H9 (cell line): Measurements from ENCODE around the gene SLMAP. TPM values are rescaled to one million over a fixed set of nuclear protein-coding genes. Genes with fewer than 3 reads are reported as not detected.

ENCODE experiments used
- DNase-seq: peaks from one replicate; pipeline ENCODE4 v3.0.0-alpha.2; 2017
- H2AFZ ChIP-seq: one replicate; pipeline ENCODE4 v1.6.1; 2013; ENCODE audit warnings: mild to moderate bottlenecking, low read length, control low read depth, moderate library complexity
- H2AK5ac ChIP-seq: 2 replicates; pipeline ENCODE4 v1.6.1; 2013; ENCODE audit warnings: low read length, control low read depth, mixed read lengths; ENCODE audit not compliant: insufficient read length
- H2BK120ac ChIP-seq: one replicate; pipeline ENCODE4 v1.6.1; 2013; ENCODE audit warnings: low read depth, mild to moderate bottlenecking, low read length, control low read depth, inconsistent platforms; ENCODE audit not compliant: poor library complexity, severe bottlenecking
- H2BK12ac ChIP-seq: 2 replicates; pipeline ENCODE4 v1.6.1; 2013; ENCODE audit warnings: low read length, control low read depth, mixed read lengths, low read depth; ENCODE audit not compliant: insufficient read length
- H2BK15ac ChIP-seq: 2 replicates; pipeline ENCODE4 v1.6.1; 2013; ENCODE audit warnings: low read depth, low read length, control low read depth
- H2BK20ac ChIP-seq: one replicate; pipeline ENCODE4 v1.6.1; 2013; ENCODE audit warnings: low read depth, mild to moderate bottlenecking, low read length, control low read depth, inconsistent platforms; ENCODE audit not compliant: poor library complexity, severe bottlenecking
- H2BK5ac ChIP-seq: 2 replicates; pipeline ENCODE4 v1.6.1; 2013; ENCODE audit warnings: low read length, control low read depth, mixed read lengths; ENCODE audit not compliant: insufficient read length
- H3K14ac ChIP-seq: 2 replicates; pipeline ENCODE4 v1.6.1; 2013; ENCODE audit warnings: low read length, control low read depth; ENCODE audit not compliant: insufficient read depth
- H3K18ac ChIP-seq: 2 replicates; pipeline ENCODE4 v1.6.1; 2013; ENCODE audit warnings: low read depth, mild to moderate bottlenecking, mixed read lengths, low read length, control low read depth; ENCODE audit not compliant: insufficient read length
- H3K23ac ChIP-seq: 2 replicates; pipeline ENCODE4 v1.6.1; 2013; ENCODE audit warnings: low read length, control low read depth, mixed read lengths, low read depth; ENCODE audit not compliant: insufficient read length
- H3K23me2 ChIP-seq: 2 replicates; pipeline ENCODE4 v1.6.1; 2013; ENCODE audit warnings: low read depth, mild to moderate bottlenecking, mixed read lengths, low read length, control low read depth; ENCODE audit not compliant: insufficient read length, poor library complexity, severe bottlenecking
- H3K27ac ChIP-seq: 2 replicates; pipeline ENCODE4 v1.5.1; 2013; ENCODE audit warnings: low read length, control low read depth, mixed read lengths, low read depth; ENCODE audit not compliant: insufficient read length
- H3K27me3 ChIP-seq: 2 replicates; pipeline ENCODE4 v1.6.1; 2013; ENCODE audit warnings: low read length, control low read depth, inconsistent platforms; ENCODE audit not compliant: insufficient read depth
- H3K4ac ChIP-seq: 2 replicates; pipeline ENCODE4 v1.6.1; 2013; ENCODE audit warnings: low read depth, mild to moderate bottlenecking, control low read depth, inconsistent platforms, low read length, moderate library complexity
- H3K4me1 ChIP-seq: 2 replicates; pipeline ENCODE4 v1.6.1; 2013; ENCODE audit warnings: low read length, control low read depth, inconsistent platforms; ENCODE audit not compliant: insufficient read depth
- H3K4me2 ChIP-seq: 2 replicates; pipeline ENCODE4 v1.6.1; 2013; ENCODE audit warnings: low read length, control low read depth, mixed read lengths; ENCODE audit not compliant: insufficient read length, insufficient read depth
- H3K56ac ChIP-seq: 2 replicates; pipeline ENCODE4 v1.6.1; 2013; ENCODE audit warnings: low read depth, mild to moderate bottlenecking, mixed read lengths, low read length, control low read depth; ENCODE audit not compliant: insufficient read length
- H3K79me1 ChIP-seq: 2 replicates; pipeline ENCODE4 v1.6.1; 2013; ENCODE audit warnings: low read depth, mild to moderate bottlenecking, moderate library complexity, low read length, control low read depth, inconsistent platforms; ENCODE audit not compliant: insufficient read depth, poor library complexity, severe bottlenecking
- H3K79me2 ChIP-seq: 2 replicates; pipeline ENCODE4 v1.6.1; 2013; ENCODE audit warnings: low read length, control low read depth, inconsistent platforms; ENCODE audit not compliant: insufficient read depth
- H3K9ac ChIP-seq: 2 replicates; pipeline ENCODE4 v1.6.1; 2013; ENCODE audit warnings: low read length, control low read depth, mixed read lengths; ENCODE audit not compliant: insufficient read length; ENCODE audit errors: extremely low read depth
- H3K9me3 ChIP-seq: one replicate; pipeline ENCODE4 v1.6.1; 2013; ENCODE audit warnings: low read depth, low read length, inconsistent platforms; ENCODE audit not compliant: control insufficient read depth
- H3T11ph ChIP-seq: one replicate; pipeline ENCODE4 v1.6.1; 2013; ENCODE audit warnings: mild to moderate bottlenecking, low read length, control low read depth, inconsistent platforms
- H4K20me1 ChIP-seq: one replicate; pipeline ENCODE4 v1.6.1; 2013; ENCODE audit not compliant: control insufficient read depth, insufficient read length, insufficient read depth
- H4K5ac ChIP-seq: 2 replicates; pipeline ENCODE4 v1.6.1; 2013; ENCODE audit warnings: low read depth, mild to moderate bottlenecking, mixed read lengths, low read length, control low read depth; ENCODE audit not compliant: insufficient read length
- H4K8ac ChIP-seq: replicated peaks from 2 replicates; pipeline ENCODE4 v1.6.1; 2013; ENCODE audit warnings: low read length, control low read depth, mixed read lengths, low read depth; ENCODE audit not compliant: insufficient read length
- H4K91ac ChIP-seq: 2 replicates; pipeline ENCODE4 v1.6.1; 2013; ENCODE audit warnings: low read depth, mild to moderate bottlenecking, moderate library complexity, mixed read lengths, low read length, control low read depth; ENCODE audit not compliant: insufficient read length
- H3K27ac Mint-ChIP-seq, 3 experiments: 2 replicates in 2 of 3; 3 replicates in 1 of 3; pipeline ENCODE4 v1.8.0; 2020 to 2021; ENCODE audit warnings: mixed read lengths in 3 of 3, mild to moderate bottlenecking in 1 of 3, moderate library complexity in 1 of 3
- H3K27me3 Mint-ChIP-seq: 2 replicates; pipeline ENCODE4 v1.8.0; 2021; ENCODE audit warnings: low read depth, mild to moderate bottlenecking, moderate library complexity, mixed read lengths
- H3K36me3 Mint-ChIP-seq, 3 experiments: 2 replicates in 2 of 3; 3 replicates in 1 of 3; pipeline ENCODE4 v1.8.0; 2020 to 2021; ENCODE audit warnings: low read depth in 3 of 3, mixed read lengths in 3 of 3; ENCODE audit not compliant: insufficient read depth in 1 of 3
- H3K4me1 Mint-ChIP-seq, 2 experiments: 2 replicates each; pipeline ENCODE4 v1.8.0; 2020; ENCODE audit warnings: mixed read lengths in 2 of 2
- H3K4me3 Mint-ChIP-seq, 2 experiments: 2 replicates in 1 of 2; 3 replicates in 1 of 2; pipeline ENCODE4 v1.8.0; 2020 to 2021; ENCODE audit warnings: mild to moderate bottlenecking in 2 of 2, mixed read lengths in 2 of 2, moderate library complexity in 1 of 2
- H3K9me3 Mint-ChIP-seq, 2 experiments: 2 replicates in 1 of 2; 3 replicates in 1 of 2; pipeline ENCODE4 v1.8.0; 2020; ENCODE audit warnings: mild to moderate bottlenecking in 2 of 2, mixed read lengths in 2 of 2, moderate library complexity in 1 of 2
- CTCF ChIP-seq: fragments of 200-600 bp; sonication (generic); conservative IDR thresholded peaks from 3 replicates; pipeline ENCODE4 v1.8.0; 2021; ENCODE audit warnings: antibody characterized with exemption, mild to moderate bottlenecking
- total RNA-seq: library from RNA; stranded (reverse); gene quantifications from 2 replicates; pipeline ENCODE4 v1.2.1, GENCODE V29; 2021

SLMAP gene
- total RNA-seq, 1 experiment from 2014 or later, result 65.1 TPM

DNA sequence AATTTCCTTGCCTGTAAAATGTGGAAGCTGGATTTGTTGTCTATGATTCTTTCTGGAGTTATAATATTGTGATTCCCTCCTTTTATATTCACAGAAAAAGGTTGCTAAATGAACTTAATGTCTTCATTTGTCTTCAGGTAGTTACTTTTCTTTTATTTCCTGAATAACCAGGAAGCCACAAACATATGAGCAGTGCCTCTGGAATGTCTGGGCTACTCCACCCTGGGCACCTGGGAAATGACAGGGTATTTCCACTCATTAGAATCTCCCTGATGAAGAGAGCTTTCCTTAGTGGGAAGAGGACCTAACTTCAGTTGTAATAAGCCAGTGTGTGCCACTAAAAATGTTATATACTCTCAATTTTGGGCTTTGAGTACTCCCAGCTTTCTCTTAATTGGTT is 3.8 kb upstream of the SLMAP start:
- H3K4me2 ChIP-seq, result no peak overlapping the region
- no peak overlapping the region for H2BK12ac ChIP-seq
- H3K9me3 Mint-ChIP-seq, result peaks cover 0 to 3% of the 10 kb centered on the region in 2 experiments; a peak in 1 of 5 replicates
- no peaks in the 10 kb centered on the region for H3K27me3 ChIP-seq
- H3K36me3 Mint-ChIP-seq, result peaks cover 0 to 7% (median 2%) of the 10 kb centered on the region in 3 experiments; a peak in 2 of 7 replicates
- no peaks in the 10 kb centered on the region for H4K20me1 ChIP-seq
- H3K27ac ChIP-seq, result no peak overlapping the region
- TF ChIP-seq CTCF, result no peak
- no peak overlapping the region for H3K9ac ChIP-seq
- H3K4me1 ChIP-seq, result no peaks in the 10 kb centered on the region
- H2BK120ac ChIP-seq, result no peak overlapping the region
- H3K23me2 ChIP-seq, result peaks cover 6% of the 10 kb centered on the region
- no peak overlapping the region for H2AFZ ChIP-seq
- no peak overlapping the region for H3K4ac ChIP-seq
- H3T11ph ChIP-seq, result no peak overlapping the region
- H3K79me1 ChIP-seq, result no peaks in the 10 kb centered on the region
- H4K91ac ChIP-seq, result no peak overlapping the region
- H3K18ac ChIP-seq, result no peak overlapping the region
- no peak overlapping the region for H3K27ac Mint-ChIP-seq
- H3K4me3 Mint-ChIP-seq, result no peak overlapping the region
- H4K5ac ChIP-seq, result no peak overlapping the region
- DNase-seq, result no peak
- no peak overlapping the region for H2BK20ac ChIP-seq
- H3K4me1 Mint-ChIP-seq, result peaks cover 5% of the 10 kb centered on the region in 2 experiments
- no peak overlapping the region for H3K14ac ChIP-seq
- no peak overlapping the region for H2AK5ac ChIP-seq
- H2BK5ac ChIP-seq, result no peak overlapping the region
- H3K9me3 ChIP-seq, result no peaks in the 10 kb centered on the region
- no peak overlapping the region for H4K8ac ChIP-seq
- no peak overlapping the region for H2BK15ac ChIP-seq
- no peak overlapping the region for H3K56ac ChIP-seq
- no peaks in the 10 kb centered on the region for H3K27me3 Mint-ChIP-seq
- H3K23ac ChIP-seq, result no peak overlapping the region
- peaks cover 2% of the 10 kb centered on the region; the same call in 1 of the 2 replicates for H3K79me2 ChIP-seq
